HEK293 (cell line): ENCODE measurements around the gene PNPLA2.
A peak's percentile ranks its signal among the peaks of the same experiment; 100 is the strongest.

Experiments used
- CTCF ChIA-PET: fragments of 350-600 bp; formaldehyde crosslinking; extraction: SDS; loops from one replicate; lab custom pipeline; 2021; ENCODE audit warnings: antibody characterized with exemption; lab: Yijun Ruan, JAX
- POLR2A ChIA-PET: fragments of 300-600 bp; formaldehyde crosslinking; extraction: SDS; loops from one replicate; lab custom pipeline; 2020; ENCODE audit warnings: antibody characterized with exemption, inconsistent platforms; lab: Yijun Ruan, JAX
- H3K27ac ChIP-seq: fragments of 200-500 bp; sonication (Bioruptor generic); 2 replicates; pipeline ENCODE4 v1.5.1; 2014; ENCODE audit warnings: low read depth, low read length, control low read depth, inconsistent platforms; ENCODE audit errors: extremely low read depth
- H3K36me3 ChIP-seq, 2 experiments: fragments of 200-500 bp in 1 of 2; sonication (Bioruptor generic) in 1 of 2; 1 replicate in 1 of 2; 2 replicates in 1 of 2; pipeline ENCODE4 v1.5.1; 2014 to 2017; ENCODE audit warnings: inconsistent platforms in 2 of 2, low read length in 2 of 2; ENCODE audit not compliant: control insufficient read depth in 2 of 2, insufficient read depth in 1 of 2
- H3K4me1 ChIP-seq: fragments of 200-500 bp; sonication (Bioruptor generic); 2 replicates; pipeline ENCODE4 v1.5.1; 2014; ENCODE audit warnings: mild to moderate bottlenecking, low read length, inconsistent platforms; ENCODE audit not compliant: control insufficient read depth, insufficient read depth
- H3K4me3 ChIP-seq: 2 replicates; pipeline ENCODE4 v1.5.1; 2011; ENCODE audit warnings: low read depth, mild to moderate bottlenecking, control low read depth, low read length, moderate library complexity
- H3K9me3 ChIP-seq: fragments of 200-500 bp; sonication (Bioruptor generic); 2 replicates; pipeline ENCODE4 v1.5.1; 2014; ENCODE audit warnings: low read depth, low read length, inconsistent platforms; ENCODE audit not compliant: control insufficient read depth, insufficient read depth
- FEZF1 ChIP-seq: fragments of 450-650 bp; formaldehyde crosslinking; IDR thresholded peaks from 2 replicates; pipeline ENCODE4 v1.5.1; 2016; ENCODE audit warnings: missing biosample characterization, missing genetic modification characterization
- IKZF3 ChIP-seq: fragments of 450-650 bp; IDR thresholded peaks from 2 replicates; pipeline ENCODE4 v1.5.0; 2018; ENCODE audit warnings: missing biosample characterization, mild to moderate bottlenecking, missing genetic modification characterization, moderate library complexity
- SP7 ChIP-seq: fragments of 450-650 bp; formaldehyde crosslinking; IDR thresholded peaks from 2 replicates; pipeline ENCODE4 v1.5.1; 2016; ENCODE audit warnings: missing biosample characterization, missing genetic modification characterization
- ZBTB20 ChIP-seq: fragments of 450-650 bp; formaldehyde crosslinking; IDR thresholded peaks from 2 replicates; pipeline ENCODE4 v1.5.1; 2016; ENCODE audit warnings: missing biosample characterization, missing genetic modification characterization
- ZBTB48 ChIP-seq: fragments of 450-650 bp; formaldehyde crosslinking; IDR thresholded peaks from 2 replicates; pipeline ENCODE4 v1.5.1; 2016; ENCODE audit warnings: missing biosample characterization, missing genetic modification characterization
- ZBTB7A ChIP-seq: fragments of 450-650 bp; formaldehyde crosslinking; IDR thresholded peaks from 2 replicates; pipeline ENCODE4 v1.5.1; 2016; ENCODE audit warnings: low read depth, missing biosample characterization, missing genetic modification characterization
- ZBTB8A ChIP-seq: fragments of 450-650 bp; formaldehyde crosslinking; IDR thresholded peaks from 2 replicates; pipeline ENCODE4 v1.5.1; 2016; ENCODE audit warnings: missing biosample characterization, missing genetic modification characterization
- ZFHX2 ChIP-seq: fragments of 450-650 bp; formaldehyde crosslinking; conservative IDR thresholded peaks from 2 replicates; pipeline ENCODE4 v1.5.1; 2016; ENCODE audit warnings: missing biosample characterization, missing genetic modification characterization
- ZNF140 ChIP-seq: fragments of 450-650 bp; formaldehyde crosslinking; IDR thresholded peaks from 2 replicates; pipeline ENCODE4 v1.5.1; 2016; ENCODE audit warnings: missing biosample characterization, missing genetic modification characterization
- ZNF266 ChIP-seq: fragments of 450-650 bp; formaldehyde crosslinking; IDR thresholded peaks from 2 replicates; pipeline ENCODE4 v1.5.1; 2016; ENCODE audit warnings: missing biosample characterization, missing genetic modification characterization, low read depth
- ZNF394 ChIP-seq: fragments of 450-650 bp; formaldehyde crosslinking; IDR thresholded peaks from 2 replicates; pipeline ENCODE4 v1.5.1; 2016; ENCODE audit warnings: missing biosample characterization, missing genetic modification characterization, mild to moderate bottlenecking, moderate library complexity, borderline replicate concordance
- ZNF423 ChIP-seq: fragments of 450-650 bp; formaldehyde crosslinking; IDR thresholded peaks from 2 replicates; pipeline ENCODE4 v1.5.1; 2016; ENCODE audit warnings: missing biosample characterization, missing genetic modification characterization
- ZNF558 ChIP-seq: fragments of 450-650 bp; formaldehyde crosslinking; IDR thresholded peaks from 2 replicates; pipeline ENCODE4 v1.5.1; 2016; ENCODE audit warnings: missing biosample characterization, missing genetic modification characterization
- ZNF629 ChIP-seq: fragments of 450-650 bp; formaldehyde crosslinking; IDR thresholded peaks from 2 replicates; pipeline ENCODE4 v1.5.1; 2017; ENCODE audit warnings: missing biosample characterization, missing genetic modification characterization
- ZNF660 ChIP-seq: fragments of 450-650 bp; IDR thresholded peaks from 2 replicates; pipeline ENCODE4 v1.5.1; 2018; ENCODE audit warnings: missing biosample characterization, mild to moderate bottlenecking, missing genetic modification characterization
- ZNF76 ChIP-seq: fragments of 450-650 bp; formaldehyde crosslinking; IDR thresholded peaks from 2 replicates; pipeline ENCODE4; 2016; ENCODE audit warnings: low read depth, missing biosample characterization, missing genetic modification characterization, borderline replicate concordance
- ZNF837 ChIP-seq: fragments of 450-650 bp; formaldehyde crosslinking; IDR thresholded peaks from 2 replicates; pipeline ENCODE4 v1.5.1; 2016; ENCODE audit warnings: missing biosample characterization, missing genetic modification characterization
- TF ChIP-seq, protein P1 (sequence below): fragments of 450-650 bp; formaldehyde crosslinking; IDR thresholded peaks from 2 replicates; pipeline ENCODE4 v1.5.1; 2016; ENCODE audit warnings: missing biosample characterization, missing genetic modification characterization
- TF ChIP-seq, protein P2 (sequence below): fragments of 450-650 bp; formaldehyde crosslinking; IDR thresholded peaks from 2 replicates; pipeline ENCODE4 v1.5.1; 2016; ENCODE audit warnings: missing biosample characterization, missing genetic modification characterization
- TF ChIP-seq, protein P3 (sequence below): fragments of 450-650 bp; formaldehyde crosslinking; IDR thresholded peaks from 2 replicates; pipeline ENCODE4 v1.5.1; 2016; ENCODE audit warnings: missing biosample characterization, missing genetic modification characterization, borderline replicate concordance
- TF ChIP-seq, protein P4 (sequence below): fragments of 450-650 bp; formaldehyde crosslinking; IDR thresholded peaks from 2 replicates; pipeline ENCODE4 v1.5.1; 2016; ENCODE audit warnings: missing biosample characterization, missing genetic modification characterization

Gene PNPLA2

DNA sequence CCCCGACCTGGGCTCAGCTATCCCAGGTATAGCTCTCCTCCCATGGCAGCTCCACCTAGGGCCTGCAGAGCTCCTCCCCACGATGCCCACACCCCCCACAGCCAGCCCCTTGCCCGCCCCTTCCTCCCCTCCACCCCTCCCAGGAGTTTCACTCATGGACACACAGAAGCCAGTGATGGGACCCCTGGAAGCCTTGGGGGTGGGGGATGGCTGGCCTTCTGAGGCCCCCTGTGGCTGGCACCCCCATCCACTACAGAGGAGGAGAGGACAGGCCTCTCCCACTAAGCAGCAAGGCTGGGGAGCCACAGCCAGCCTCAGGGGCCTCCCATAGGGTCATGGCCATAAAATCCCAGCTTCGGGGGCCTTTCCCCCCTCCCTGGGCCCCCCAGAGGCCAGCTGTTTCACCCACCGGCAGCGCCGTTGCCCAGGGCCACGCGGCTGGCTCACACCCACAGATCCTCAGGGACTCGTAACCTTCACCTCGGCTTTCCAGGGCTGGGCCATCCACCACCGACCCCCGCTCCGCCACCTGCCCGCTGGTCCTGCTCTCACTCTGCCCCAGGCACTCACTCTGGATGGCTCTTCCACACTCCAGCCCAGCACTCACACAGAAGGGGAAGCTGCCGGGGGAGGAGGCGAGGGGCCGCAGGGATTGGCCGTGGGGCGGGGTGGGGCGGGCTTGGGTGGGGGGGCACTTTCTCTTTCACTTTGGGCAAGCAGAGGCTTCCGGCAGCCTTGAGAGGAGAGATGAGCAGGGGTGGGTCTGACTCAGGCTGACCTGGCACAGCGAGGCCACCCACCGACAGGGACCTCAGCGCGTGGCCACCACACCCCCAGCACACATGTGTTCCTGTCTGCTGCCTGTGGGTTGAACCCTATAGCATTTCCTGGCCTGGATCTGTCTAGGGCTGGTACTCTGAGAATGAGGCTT, 22.8 kb upstream of the PNPLA2 start (continued):
- TF ChIP-seq ZNF266 (no peak), ZBTB20 (peak; percentile 46; the same call in 1 of the 2 replicates), ZFHX2 (peak; percentile 47), ZBTB7A (tag by site-specific recombination) (0 out of 2 replicates have a peak, but pooled peaks have one; percentile 53)
- TF ChIP-seq, protein P1, sequence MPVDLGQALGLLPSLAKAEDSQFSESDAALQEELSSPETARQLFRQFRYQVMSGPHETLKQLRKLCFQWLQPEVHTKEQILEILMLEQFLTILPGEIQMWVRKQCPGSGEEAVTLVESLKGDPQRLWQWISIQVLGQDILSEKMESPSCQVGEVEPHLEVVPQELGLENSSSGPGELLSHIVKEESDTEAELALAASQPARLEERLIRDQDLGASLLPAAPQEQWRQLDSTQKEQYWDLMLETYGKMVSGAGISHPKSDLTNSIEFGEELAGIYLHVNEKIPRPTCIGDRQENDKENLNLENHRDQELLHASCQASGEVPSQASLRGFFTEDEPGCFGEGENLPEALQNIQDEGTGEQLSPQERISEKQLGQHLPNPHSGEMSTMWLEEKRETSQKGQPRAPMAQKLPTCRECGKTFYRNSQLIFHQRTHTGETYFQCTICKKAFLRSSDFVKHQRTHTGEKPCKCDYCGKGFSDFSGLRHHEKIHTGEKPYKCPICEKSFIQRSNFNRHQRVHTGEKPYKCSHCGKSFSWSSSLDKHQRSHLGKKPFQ (tag by site-specific recombination) = peak; percentile 28; the same call in 1 of the 2 replicates
- TF ChIP-seq, all 188 proteins: peak for 17

DNA sequence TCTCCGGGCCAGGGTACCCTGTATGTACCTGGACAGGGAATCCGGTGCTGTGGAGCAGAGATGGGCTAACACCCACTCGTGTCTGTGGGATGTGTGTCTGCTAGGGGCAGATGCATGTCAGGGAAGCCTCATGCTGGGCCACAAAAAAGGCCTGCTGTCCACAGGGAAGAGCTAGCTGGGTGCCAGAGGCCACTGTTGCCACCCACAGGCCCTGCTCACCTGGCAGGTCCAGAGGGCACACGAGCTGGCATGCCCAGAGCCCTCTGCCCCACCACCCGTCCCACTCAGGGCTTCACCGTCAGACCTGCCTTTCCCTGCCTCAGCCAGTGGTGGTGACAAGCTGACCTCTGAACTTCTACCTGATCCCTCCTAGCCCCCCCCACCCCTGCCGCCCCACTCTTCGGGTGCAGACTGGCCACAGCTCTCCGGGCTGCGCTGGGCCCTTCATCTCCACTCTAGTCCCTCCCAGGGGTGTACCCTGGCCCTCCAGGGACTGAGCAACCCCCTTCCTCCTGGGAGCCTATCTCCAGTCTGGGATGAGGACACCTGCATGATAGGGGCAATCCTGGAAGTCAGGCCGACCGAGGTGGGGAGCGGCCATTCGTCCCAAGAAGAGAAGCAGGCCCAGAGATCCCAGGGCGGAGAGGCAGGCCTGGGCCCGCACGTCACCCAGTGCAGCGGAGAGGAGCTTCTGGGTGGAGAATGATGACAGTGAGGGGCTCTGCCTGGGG, 22.0 kb upstream of the PNPLA2 start:
- peak overlapping the region; percentile 90 for H3K4me3 ChIP-seq
- POLR2A ChIA-PET = interaction anchor here (0.5 to 1.8 kb wide), 11 partner anchors 13 to 261 kb away, joined by 3 to 10 read pairs (median 4); partner anchors contain the start of genes HRAS, PNPLA2, RPLP2 and TSPAN4
- H3K27ac ChIP-seq = no peak overlapping the region; the same call in 1 of the 2 replicates
- H3K9me3 ChIP-seq = no peaks in the 10 kb centered on the region
- peaks cover 0 to 58% of the 10 kb centered on the region in 2 experiments; a peak in 1 of 3 replicates for H3K36me3 ChIP-seq
- H3K4me1 ChIP-seq = peaks cover 6% of the 10 kb centered on the region
- CTCF ChIA-PET = interaction anchor here (0.6 to 0.9 kb wide), 2 partner anchors 11 to 52 kb away, joined by 3 read pairs; no protein-coding TSS in a partner anchor
- TF ChIP-seq ZBTB8A (tag by site-specific recombination) = peak; percentile 49; the same call in 1 of the 2 replicates
- no peak for TF ChIP-seq ZNF837 (tag by site-specific recombination)
- peak; percentile 17; the same call in 1 of the 2 replicates for TF ChIP-seq ZBTB48 (tag by site-specific recombination)
- TF ChIP-seq, protein P2, sequence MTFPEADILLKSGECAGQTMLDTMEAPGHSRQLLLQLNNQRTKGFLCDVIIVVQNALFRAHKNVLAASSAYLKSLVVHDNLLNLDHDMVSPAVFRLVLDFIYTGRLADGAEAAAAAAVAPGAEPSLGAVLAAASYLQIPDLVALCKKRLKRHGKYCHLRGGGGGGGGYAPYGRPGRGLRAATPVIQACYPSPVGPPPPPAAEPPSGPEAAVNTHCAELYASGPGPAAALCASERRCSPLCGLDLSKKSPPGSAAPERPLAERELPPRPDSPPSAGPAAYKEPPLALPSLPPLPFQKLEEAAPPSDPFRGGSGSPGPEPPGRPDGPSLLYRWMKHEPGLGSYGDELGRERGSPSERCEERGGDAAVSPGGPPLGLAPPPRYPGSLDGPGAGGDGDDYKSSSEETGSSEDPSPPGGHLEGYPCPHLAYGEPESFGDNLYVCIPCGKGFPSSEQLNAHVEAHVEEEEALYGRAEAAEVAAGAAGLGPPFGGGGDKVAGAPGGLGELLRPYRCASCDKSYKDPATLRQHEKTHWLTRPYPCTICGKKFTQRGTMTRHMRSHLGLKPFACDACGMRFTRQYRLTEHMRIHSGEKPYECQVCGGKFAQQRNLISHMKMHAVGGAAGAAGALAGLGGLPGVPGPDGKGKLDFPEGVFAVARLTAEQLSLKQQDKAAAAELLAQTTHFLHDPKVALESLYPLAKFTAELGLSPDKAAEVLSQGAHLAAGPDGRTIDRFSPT (tag by site-specific recombination) = peak; percentile 86
- TF ChIP-seq, protein P3, sequence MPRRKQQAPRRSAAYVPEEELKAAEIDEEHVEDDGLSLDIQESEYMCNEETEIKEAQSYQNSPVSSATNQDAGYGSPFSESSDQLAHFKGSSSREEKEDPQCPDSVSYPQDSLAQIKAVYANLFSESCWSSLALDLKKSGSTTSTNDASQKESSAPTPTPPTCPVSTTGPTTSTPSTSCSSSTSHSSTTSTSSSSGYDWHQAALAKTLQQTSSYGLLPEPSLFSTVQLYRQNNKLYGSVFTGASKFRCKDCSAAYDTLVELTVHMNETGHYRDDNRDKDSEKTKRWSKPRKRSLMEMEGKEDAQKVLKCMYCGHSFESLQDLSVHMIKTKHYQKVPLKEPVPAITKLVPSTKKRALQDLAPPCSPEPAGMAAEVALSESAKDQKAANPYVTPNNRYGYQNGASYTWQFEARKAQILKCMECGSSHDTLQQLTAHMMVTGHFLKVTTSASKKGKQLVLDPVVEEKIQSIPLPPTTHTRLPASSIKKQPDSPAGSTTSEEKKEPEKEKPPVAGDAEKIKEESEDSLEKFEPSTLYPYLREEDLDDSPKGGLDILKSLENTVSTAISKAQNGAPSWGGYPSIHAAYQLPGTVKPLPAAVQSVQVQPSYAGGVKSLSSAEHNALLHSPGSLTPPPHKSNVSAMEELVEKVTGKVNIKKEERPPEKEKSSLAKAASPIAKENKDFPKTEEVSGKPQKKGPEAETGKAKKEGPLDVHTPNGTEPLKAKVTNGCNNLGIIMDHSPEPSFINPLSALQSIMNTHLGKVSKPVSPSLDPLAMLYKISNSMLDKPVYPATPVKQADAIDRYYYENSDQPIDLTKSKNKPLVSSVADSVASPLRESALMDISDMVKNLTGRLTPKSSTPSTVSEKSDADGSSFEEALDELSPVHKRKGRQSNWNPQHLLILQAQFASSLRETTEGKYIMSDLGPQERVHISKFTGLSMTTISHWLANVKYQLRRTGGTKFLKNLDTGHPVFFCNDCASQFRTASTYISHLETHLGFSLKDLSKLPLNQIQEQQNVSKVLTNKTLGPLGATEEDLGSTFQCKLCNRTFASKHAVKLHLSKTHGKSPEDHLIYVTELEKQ (tag by site-specific recombination) = no peak
- peak; percentile 32; the same call in 1 of the 2 replicates for TF ChIP-seq ZNF76 (tag by site-specific recombination)
- TF ChIP-seq ZNF660 = 0 out of 2 replicates have a peak, but pooled peaks have one; percentile 34
- TF ChIP-seq, protein P4, sequence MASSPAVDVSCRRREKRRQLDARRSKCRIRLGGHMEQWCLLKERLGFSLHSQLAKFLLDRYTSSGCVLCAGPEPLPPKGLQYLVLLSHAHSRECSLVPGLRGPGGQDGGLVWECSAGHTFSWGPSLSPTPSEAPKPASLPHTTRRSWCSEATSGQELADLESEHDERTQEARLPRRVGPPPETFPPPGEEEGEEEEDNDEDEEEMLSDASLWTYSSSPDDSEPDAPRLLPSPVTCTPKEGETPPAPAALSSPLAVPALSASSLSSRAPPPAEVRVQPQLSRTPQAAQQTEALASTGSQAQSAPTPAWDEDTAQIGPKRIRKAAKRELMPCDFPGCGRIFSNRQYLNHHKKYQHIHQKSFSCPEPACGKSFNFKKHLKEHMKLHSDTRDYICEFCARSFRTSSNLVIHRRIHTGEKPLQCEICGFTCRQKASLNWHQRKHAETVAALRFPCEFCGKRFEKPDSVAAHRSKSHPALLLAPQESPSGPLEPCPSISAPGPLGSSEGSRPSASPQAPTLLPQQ (tag by site-specific recombination) = 0 out of 2 replicates have a peak, but pooled peaks have one; percentile 10
- 0 out of 2 replicates have a peak, but pooled peaks have one; percentile 24 for TF ChIP-seq IKZF3 (tag by site-specific recombination)
- no peak for TF ChIP-seq ZNF558
- TF ChIP-seq ZNF140 (tag by site-specific recombination) = no peak
- TF ChIP-seq ZBTB20 = peak; percentile 81
- TF ChIP-seq ZNF423 = peak; percentile 72; the same call in 1 of the 2 replicates
- peak; percentile 10; the same call in 1 of the 2 replicates for TF ChIP-seq ZNF394 (tag by site-specific recombination)
- peak; percentile 12; the same call in 1 of the 2 replicates for TF ChIP-seq SP7 (tag by site-specific recombination)
- 0 out of 2 replicates have a peak, but pooled peaks have one; percentile 48 for TF ChIP-seq ZNF629
- peak; percentile 8; the same call in 1 of the 2 replicates for TF ChIP-seq FEZF1 (tag by site-specific recombination)
- TF ChIP-seq, all 188 proteins: peak for 13
